Testis (tissue), 3 donors: ENCODE measurements around the gene SYNE1. TPM values are rescaled to one million over a fixed set of nuclear protein-coding genes. Genes with fewer than 3 reads are reported as not detected.
A peak's percentile ranks its signal among the peaks of the same experiment; 100 is the strongest.

Experiments used
- DNase-seq: peaks from one replicate; pipeline ENCODE4 v3.0.0-alpha.2; 2019
- H3K27ac ChIP-seq, 2 donors: fragments of 200-600 bp; sonication (generic); one replicate each; pipeline ENCODE4 v1.5.1; 2019
- H3K27me3 ChIP-seq: fragments of 200-600 bp; sonication (generic); one replicate; pipeline ENCODE4 v1.5.1; 2019
- H3K36me3 ChIP-seq: fragments of 200-600 bp; sonication (generic); one replicate; pipeline ENCODE4 v1.5.1; 2017; ENCODE audit warnings: low read depth; ENCODE audit errors: missing control alignments
- H3K4me1 ChIP-seq: fragments of 200-600 bp; sonication (generic); one replicate; pipeline ENCODE4 v1.5.1; 2019
- H3K4me3 ChIP-seq, 2 donors: fragments of 200-600 bp; sonication (generic); one replicate each; pipeline ENCODE4 v1.5.1; 2017 to 2019
- H3K9me3 ChIP-seq: fragments of 200-600 bp; sonication (generic); one replicate; pipeline ENCODE4 v1.5.1; 2017
- POLR2A ChIP-seq: fragments of 450-650 bp; IDR thresholded peaks from one replicate; pipeline ENCODE4 v1.6.1; 2017; ENCODE audit warnings: antibody characterized with exemption, mild to moderate bottlenecking, moderate library complexity
- WGBS, 2 donors: methylation state at CpG; one replicate each; pipeline ENCODE4 v1.1.5; 2018; 5-methylcytosine and 5-hydroxymethylcytosine counted together
- intact Hi-C: fragments of 100-400 bp; cut with DNase I; formaldehyde crosslinking; loops from one replicate; pipeline ENCODE4 v1.15.1; 2023; ENCODE audit warnings: low total_unique reads
- polyA plus RNA-seq: library from polyadenylated mRNA; stranded (reverse); fragments of 350-450 nt; fragmentation: Illumina TruSeq; extraction: RNeasy Lipid Tissue Mini Kit (QIAGEN cat#74804); gene quantifications from one replicate; pipeline ENCODE4 v1.2.3, GENCODE V29; 2014; ENCODE audit warnings: low read depth, low replicate concordance; ENCODE audit not compliant: insufficient read depth
- total RNA-seq, 2 donors: library from RNA; depleted of rRNA; stranded (reverse); fragments of >200 nt; gene quantifications; one replicate each; pipeline ENCODE4 v1.2.3, GENCODE V29; 2016
- TF ChIP-seq, protein P1 (sequence below), 3 experiments: fragments of 450-650 bp in 2 of 3; fragments of 200-600 bp in 1 of 3; sonication (generic) in 1 of 3; IDR thresholded peaks; one replicate each; pipeline ENCODE4 v1.5.1; 2016 to 2019; ENCODE audit warnings: antibody characterized with exemption in 3 of 3, mild to moderate bottlenecking in 2 of 3, moderate library complexity in 1 of 3

Gene SYNE1
- total and polyA plus RNA-seq, 3 donors from 2014 or later, result 57.2 to 255 (median 228) TPM

DNA sequence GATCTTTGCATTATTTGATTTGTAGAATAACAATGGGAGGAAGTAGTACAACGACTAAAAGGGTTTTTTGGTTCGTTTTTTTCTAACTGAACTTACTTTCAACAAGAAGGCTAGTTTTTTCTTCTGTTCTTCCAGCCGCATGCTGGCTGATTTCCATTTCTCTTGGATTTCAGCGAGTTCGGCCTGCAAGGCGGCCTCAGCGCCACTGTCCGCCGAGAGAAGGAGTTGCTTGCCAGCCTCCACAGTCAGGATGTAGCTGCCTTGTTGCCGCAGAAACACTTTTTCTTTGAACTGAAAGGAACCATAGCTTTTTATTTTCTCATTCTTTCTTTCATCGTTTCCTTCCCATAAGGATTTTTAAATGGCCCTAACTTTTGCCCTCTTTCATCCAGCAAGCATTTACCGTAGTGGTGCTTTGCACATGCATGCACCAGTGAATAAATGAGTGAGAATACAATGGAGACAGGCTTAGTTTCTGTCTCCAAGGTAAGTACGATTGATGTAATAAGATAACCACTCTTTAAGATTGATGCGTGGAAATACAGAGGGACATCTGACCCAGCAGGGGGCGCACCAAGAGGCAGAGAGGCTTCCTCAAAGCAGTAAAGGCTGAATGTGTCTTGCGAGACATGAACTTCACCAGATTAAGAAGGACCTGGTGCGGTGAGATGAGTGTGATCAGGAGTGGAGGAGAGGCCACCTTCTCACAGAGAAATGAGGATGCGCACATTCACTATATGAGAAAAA, 430.9 kb downstream of the SYNE1 start:
- Histone ChIP-seq H3K36me3 (no peaks in the 10 kb centered on the region), H3K4me1 (no peaks in the 10 kb centered on the region), H3K9me3 (no peaks in the 10 kb centered on the region), H3K4me3 (no peak overlapping the region), H3K27ac (no peak overlapping the region), H3K27me3 (no peaks in the 10 kb centered on the region)
- 85 to 88% methylated on average over 18 of the region's 18 CpGs for WGBS, 2 donors
- DNase-seq, result peak; percentile 54
- no peak for TF ChIP-seq POLR2A
- TF ChIP-seq, protein P1, sequence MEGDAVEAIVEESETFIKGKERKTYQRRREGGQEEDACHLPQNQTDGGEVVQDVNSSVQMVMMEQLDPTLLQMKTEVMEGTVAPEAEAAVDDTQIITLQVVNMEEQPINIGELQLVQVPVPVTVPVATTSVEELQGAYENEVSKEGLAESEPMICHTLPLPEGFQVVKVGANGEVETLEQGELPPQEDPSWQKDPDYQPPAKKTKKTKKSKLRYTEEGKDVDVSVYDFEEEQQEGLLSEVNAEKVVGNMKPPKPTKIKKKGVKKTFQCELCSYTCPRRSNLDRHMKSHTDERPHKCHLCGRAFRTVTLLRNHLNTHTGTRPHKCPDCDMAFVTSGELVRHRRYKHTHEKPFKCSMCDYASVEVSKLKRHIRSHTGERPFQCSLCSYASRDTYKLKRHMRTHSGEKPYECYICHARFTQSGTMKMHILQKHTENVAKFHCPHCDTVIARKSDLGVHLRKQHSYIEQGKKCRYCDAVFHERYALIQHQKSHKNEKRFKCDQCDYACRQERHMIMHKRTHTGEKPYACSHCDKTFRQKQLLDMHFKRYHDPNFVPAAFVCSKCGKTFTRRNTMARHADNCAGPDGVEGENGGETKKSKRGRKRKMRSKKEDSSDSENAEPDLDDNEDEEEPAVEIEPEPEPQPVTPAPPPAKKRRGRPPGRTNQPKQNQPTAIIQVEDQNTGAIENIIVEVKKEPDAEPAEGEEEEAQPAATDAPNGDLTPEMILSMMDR (IDR thresholded peaks at IDR 0.05), result peak in 1 of 3 experiments; percentile 45
- intact Hi-C loops, result no loop called here

DNA sequence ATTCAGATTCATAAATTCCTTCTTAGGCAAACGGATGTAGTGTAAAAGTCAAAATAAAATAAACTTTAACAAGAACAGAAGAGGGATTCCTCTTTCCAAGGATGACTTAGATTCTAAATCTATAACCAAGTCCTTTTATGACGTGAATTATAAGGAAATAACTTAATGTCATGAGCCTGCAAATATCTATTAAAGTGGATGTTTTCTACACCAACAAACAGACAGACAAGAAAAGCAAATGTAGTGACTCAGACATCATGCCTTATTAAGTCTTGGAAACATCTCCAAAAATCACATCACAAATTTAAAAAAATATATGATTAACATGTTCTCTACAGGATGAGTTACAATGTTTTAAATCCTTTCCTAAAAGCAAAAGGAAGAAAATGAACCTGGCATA, 432.6 kb downstream of the SYNE1 start:
- TF ChIP-seq POLR2A, result no peak
- TF ChIP-seq, protein P1 (IDR thresholded peaks at IDR 0.05), result no peak
- Histone ChIP-seq H3K27me3 (no peaks in the 10 kb centered on the region), H3K27ac (no peak overlapping the region), H3K36me3 (no peaks in the 10 kb centered on the region), H3K4me1 (no peaks in the 10 kb centered on the region), H3K4me3 (no peak overlapping the region), H3K9me3 (no peaks in the 10 kb centered on the region)
- intact Hi-C loops, result no loop called here
- DNase-seq, result no peak
- WGBS, 2 donors, result 79 to 85% methylated on average over 2 of the region's 2 CpGs

DNA sequence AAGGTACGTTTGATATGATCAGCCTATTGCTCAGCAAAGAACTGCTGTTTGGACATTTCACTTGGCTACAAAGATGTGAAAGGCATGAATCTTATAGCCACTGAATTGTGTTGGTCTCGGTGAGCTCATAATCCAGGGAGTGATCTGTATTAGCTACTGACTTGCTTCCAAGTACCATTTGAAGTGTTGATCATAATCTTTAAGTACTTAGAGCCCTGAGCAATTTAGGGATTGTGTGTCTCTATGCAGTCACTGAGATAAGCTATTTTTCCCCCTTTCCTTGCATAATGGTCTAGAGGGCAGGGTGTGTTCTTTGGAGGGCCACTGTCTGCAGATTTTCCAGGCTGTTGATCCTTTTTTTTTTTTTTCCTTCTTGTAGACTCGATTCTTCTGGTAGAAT, 436.0 kb downstream of the SYNE1 start:
- no peak overlapping the region for H3K27ac ChIP-seq
- TF ChIP-seq, protein P1 (IDR thresholded peaks at IDR 0.05), result no peak
- TF ChIP-seq POLR2A, result no peak
- no peaks in the 10 kb centered on the region for H3K36me3 ChIP-seq
- WGBS, 2 donors, result 71 to 80% methylated on average over 3 of the region's 3 CpGs
- intact Hi-C loops, result no loop called here
- no peak overlapping the region for H3K4me3 ChIP-seq
- no peaks in the 10 kb centered on the region for H3K4me1 ChIP-seq
- H3K27me3 ChIP-seq, result no peaks in the 10 kb centered on the region
- no peaks in the 10 kb centered on the region for H3K9me3 ChIP-seq
- no peak for DNase-seq

DNA sequence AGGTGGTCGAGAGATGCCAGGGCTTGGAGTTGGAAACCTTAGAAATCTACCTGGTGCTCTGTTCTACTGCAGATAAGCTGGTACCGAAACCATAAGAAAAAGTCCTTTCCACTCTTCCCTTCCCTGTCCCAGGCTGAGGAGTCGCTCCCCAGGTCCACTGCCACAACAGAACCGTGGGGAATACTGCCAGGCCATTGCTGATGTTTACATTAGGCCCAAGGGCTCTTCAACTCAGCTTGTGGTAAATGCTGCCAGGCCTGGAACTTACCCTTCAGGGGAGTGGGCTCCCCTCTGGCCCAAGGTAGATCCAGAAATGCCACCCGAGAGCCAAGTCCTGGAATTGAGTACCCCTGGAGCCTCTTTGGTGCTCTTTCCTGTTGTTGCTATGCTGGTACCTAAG, 441.3 kb downstream of the SYNE1 start:
- no peak overlapping the region for H3K27ac ChIP-seq
- H3K4me3 ChIP-seq, result no peak overlapping the region
- H3K36me3 ChIP-seq, result no peaks in the 10 kb centered on the region
- DNase-seq, result no peak
- WGBS, 2 donors, result 79 to 88% methylated on average over 4 to 5 of the region's 5 CpGs
- H3K27me3 ChIP-seq, result no peaks in the 10 kb centered on the region
- TF ChIP-seq, protein P1 (IDR thresholded peaks at IDR 0.05), result no peak
- no peak for TF ChIP-seq POLR2A
- H3K9me3 ChIP-seq, result no peaks in the 10 kb centered on the region
- intact Hi-C loops, result no loop called here
- H3K4me1 ChIP-seq, result no peaks in the 10 kb centered on the region

DNA sequence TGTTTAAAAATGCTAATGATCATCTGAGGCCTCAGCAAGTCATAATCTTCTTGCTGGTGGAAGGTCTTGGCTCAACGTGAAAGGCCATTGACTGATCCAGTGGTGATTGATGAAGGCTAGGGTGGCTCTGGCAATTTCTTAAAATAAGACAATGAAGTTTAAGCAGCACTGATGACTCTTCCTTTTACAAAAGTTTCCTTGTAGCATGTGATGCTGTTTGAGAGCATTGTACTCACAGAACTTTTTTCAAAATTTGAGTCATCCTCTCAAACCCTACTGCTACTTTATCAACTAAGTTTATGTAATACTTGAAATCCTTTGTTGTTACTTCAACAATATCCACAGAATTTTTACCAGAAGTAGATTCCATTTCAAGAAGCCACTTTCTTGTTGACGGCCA, 447.4 kb downstream of the SYNE1 start:
- no peak overlapping the region for H3K27ac ChIP-seq
- no peak overlapping the region for H3K4me3 ChIP-seq
- H3K27me3 ChIP-seq, result no peaks in the 10 kb centered on the region
- H3K9me3 ChIP-seq, result no peaks in the 10 kb centered on the region
- no peaks in the 10 kb centered on the region for H3K4me1 ChIP-seq
- no peaks in the 10 kb centered on the region for H3K36me3 ChIP-seq
- DNase-seq, result no peak
- 78 to 84% methylated on average over 2 of the region's 2 CpGs for WGBS, 2 donors
- TF ChIP-seq, protein P1 (IDR thresholded peaks at IDR 0.05), result no peak
- no peak for TF ChIP-seq POLR2A
- intact Hi-C loops, result no loop called here
